Right lobe of liver (tissue), 6 donors: ENCODE results near the gene CXCL10. TPM values are rescaled to one million over a fixed set of nuclear protein-coding genes. Genes with fewer than 3 reads are reported as not detected.

Source experiments
- ATAC-seq, 4 donors: fragments of 200-7000 bp; cut with Tn5 transposase; one replicate each; pipeline ENCODE4 v1.9.1; 2020; ENCODE audit warnings: mild to moderate bottlenecking in 4 of 4, moderate library complexity in 4 of 4
- DNase-seq, 3 donors: peaks; one replicate each; pipeline ENCODE4 v3.0.0-alpha.2; 2020
- H3K27ac ChIP-seq, 3 donors: fragments of 200-600 bp; one replicate each; pipeline ENCODE4 v1.8.0; 2022
- H3K27me3 ChIP-seq, 2 donors: fragments of 200-600 bp; one replicate each; pipeline ENCODE4 v1.8.0; 2022
- H3K36me3 ChIP-seq, 4 donors: fragments of 200-600 bp; sonication (generic) in 1 of 4; one replicate each; pipeline versions ENCODE4 v1.5.1 to v1.8.0; 2017 to 2022; ENCODE audit warnings: control low read depth in 1 of 4
- H3K4me1 ChIP-seq, 4 donors: fragments of 200-600 bp; sonication (generic) in 1 of 4; one replicate each; pipeline versions ENCODE4 v1.5.1 to v1.8.0; 2017 to 2022; ENCODE audit warnings: control low read depth in 1 of 4
- H3K4me3 ChIP-seq, 3 donors: fragments of 200-600 bp; one replicate each; pipeline ENCODE4 v1.8.0; 2022
- H3K9me3 ChIP-seq, 4 donors: fragments of 200-600 bp; sonication (generic) in 1 of 4; one replicate each; pipeline versions ENCODE4 v1.5.1 to v1.8.0; 2017 to 2022; ENCODE audit warnings: control low read depth in 1 of 4
- POLR2A ChIP-seq: fragments of 450-650 bp; IDR thresholded peaks from one replicate; pipeline ENCODE4 v1.6.1; 2017; ENCODE audit warnings: antibody characterized with exemption, mild to moderate bottlenecking
- WGBS: methylation state at CpG from one replicate; pipeline ENCODE4 v1.1.6; 2018; ENCODE audit warnings: low coverage, low lambda C conversion rate; ENCODE audit not compliant: insufficient coverage; ENCODE audit errors: missing lambda C conversion rate; 5-methylcytosine and 5-hydroxymethylcytosine counted together
- intact Hi-C, 2 donors: fragments of 100-400 bp; cut with DNase I; formaldehyde crosslinking; loops; one replicate each; pipeline versions ENCODE4 v1.11.2 to v1.14.1; 2022
- total RNA-seq, 6 experiments: library from RNA; depleted of rRNA in 2 of 6; stranded (reverse); fragments of >200 nt in 2 of 6; fragmentation: NEBNext Ultra II Directional in 3 of 6; extraction: Animal tissue kit (Norgen Biotek cat#: 25700) in 3 of 6; gene quantifications; one replicate each; pipeline versions ENCODE4 v1.1.0 to v1.2.4, GENCODE V29; 2016 to 2023
- TF ChIP-seq, protein P1 (sequence below), 4 donors: fragments of 200-600 bp in 3 of 4; fragments of 450-650 bp in 1 of 4; IDR thresholded peaks; one replicate each; pipeline versions ENCODE4 v1.5.1 to v1.8.0; 2016 to 2022; ENCODE audit warnings: antibody characterized with exemption in 4 of 4, mild to moderate bottlenecking in 2 of 4
- donor health status: DM: no; HTN: yes; CAD: no.
- donor health status: DM: no; HTN: no; CAD: no.
- donor health status: DM: no; HTN: no; CAD: no.
- donor health status: DM: no; HTN: yes; CAD: no.
- donor health status: DM: no; HTN: yes; CAD: no.

CXCL10 gene
- total RNA-seq, 6 experiments from 2014 or later: 0.42 to 7.0 (median 5.4) TPM; not detected in 1

DNA sequence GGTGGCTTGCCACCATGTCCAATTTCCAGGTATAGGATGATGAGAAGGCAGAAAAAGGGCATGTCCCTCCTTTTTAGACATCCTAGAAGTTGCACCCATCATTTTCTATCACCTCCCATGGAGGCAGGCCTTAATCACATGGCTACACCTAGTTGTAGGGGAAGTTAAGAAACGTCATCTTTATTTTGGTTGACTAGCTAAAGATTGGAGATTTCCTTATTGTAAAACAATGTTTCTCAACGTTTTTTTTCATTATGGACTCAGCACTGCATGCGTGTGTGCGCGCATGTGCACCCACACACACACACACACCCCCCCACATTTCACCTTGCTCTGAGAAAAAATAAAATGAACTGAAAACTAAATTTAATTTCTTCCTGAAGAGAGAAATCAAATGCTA is 14.0 kb downstream of the CXCL10 start:
- TF ChIP-seq, protein P1, sequence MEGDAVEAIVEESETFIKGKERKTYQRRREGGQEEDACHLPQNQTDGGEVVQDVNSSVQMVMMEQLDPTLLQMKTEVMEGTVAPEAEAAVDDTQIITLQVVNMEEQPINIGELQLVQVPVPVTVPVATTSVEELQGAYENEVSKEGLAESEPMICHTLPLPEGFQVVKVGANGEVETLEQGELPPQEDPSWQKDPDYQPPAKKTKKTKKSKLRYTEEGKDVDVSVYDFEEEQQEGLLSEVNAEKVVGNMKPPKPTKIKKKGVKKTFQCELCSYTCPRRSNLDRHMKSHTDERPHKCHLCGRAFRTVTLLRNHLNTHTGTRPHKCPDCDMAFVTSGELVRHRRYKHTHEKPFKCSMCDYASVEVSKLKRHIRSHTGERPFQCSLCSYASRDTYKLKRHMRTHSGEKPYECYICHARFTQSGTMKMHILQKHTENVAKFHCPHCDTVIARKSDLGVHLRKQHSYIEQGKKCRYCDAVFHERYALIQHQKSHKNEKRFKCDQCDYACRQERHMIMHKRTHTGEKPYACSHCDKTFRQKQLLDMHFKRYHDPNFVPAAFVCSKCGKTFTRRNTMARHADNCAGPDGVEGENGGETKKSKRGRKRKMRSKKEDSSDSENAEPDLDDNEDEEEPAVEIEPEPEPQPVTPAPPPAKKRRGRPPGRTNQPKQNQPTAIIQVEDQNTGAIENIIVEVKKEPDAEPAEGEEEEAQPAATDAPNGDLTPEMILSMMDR (IDR thresholded peaks at IDR 0.05): no peak
- TF ChIP-seq POLR2A: no peak
- WGBS: 86% methylated on average over 5 of the region's 5 CpGs
- intact Hi-C loops: no loop called here

DNA sequence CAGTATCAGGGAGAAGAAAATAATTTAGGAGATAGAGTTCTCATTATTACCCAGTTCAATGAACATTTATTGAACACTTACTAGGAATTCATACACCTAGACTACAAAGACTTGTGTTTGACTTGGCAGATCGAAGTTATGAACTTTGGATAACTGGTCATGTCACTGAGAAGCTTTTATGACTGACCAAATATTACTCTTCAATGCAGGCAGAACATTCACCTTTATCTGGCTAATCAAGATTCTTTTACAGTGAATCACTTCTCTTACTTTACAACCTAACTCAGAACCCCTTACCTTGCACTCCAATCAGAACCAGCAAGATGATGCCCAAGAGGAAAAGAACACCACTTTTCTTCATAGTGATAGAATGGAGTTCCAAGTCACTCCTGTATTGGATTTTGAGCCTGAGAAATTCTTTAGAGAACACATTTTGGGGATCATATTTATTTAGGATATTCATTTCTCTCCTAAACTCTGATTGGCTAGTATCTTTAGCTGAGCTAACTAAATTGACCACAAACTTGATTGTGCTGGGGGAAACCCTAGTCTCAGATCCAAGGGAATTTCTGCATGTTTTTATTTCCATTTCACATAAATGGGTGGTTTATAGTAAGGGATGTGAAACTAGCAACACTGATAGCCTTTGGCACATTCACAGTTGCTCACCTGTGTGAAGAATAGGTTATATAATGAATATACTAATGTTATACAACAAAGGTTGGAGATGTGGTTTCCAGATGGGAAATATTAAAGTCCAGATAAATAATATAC is 16.0 kb downstream of the CXCL10 start, which contains the start of gene CXCL9:
TSS of gene CXCL9 (minus strand) at position 421 of the 774 bp plus-strand sequence. CDS start at position 361, 60 bp downstream.
- DNase-seq (no peak), ATAC-seq (peak; percentile 73 to 92 (median 83))
- Histone ChIP-seq H3K27me3 (no peaks in the 10 kb centered on the region), H3K36me3 (no peaks in the 10 kb centered on the region), H3K27ac (no peak within 1 kb of the TSS), H3K9me3 (no peaks in the 10 kb centered on the region), H3K4me1 (peaks cover 0 to 15% (median 6%) of the 10 kb centered on the region in 4 donors), H3K4me3 (no peak within 1 kb of the TSS)
- no peak for TF ChIP-seq POLR2A
- TF ChIP-seq, protein P1 (IDR thresholded peaks at IDR 0.05): no peak
- intact Hi-C loops: no loop called here
- WGBS: 22% methylated on average over 1 of the region's 1 CpG

More for the DNA sequence above, 14.0 kb downstream of the CXCL10 start:
- Histone ChIP-seq H3K27me3 (no peaks in the 10 kb centered on the region), H3K36me3 (no peaks in the 10 kb centered on the region), H3K4me3 (no peak overlapping the region), H3K4me1 (peaks cover 0 to 33% (median 12%) of the 10 kb centered on the region in 4 donors), H3K9me3 (peaks cover 0 to 2% (median 0%) of the 10 kb centered on the region in 4 donors), H3K27ac (no peak overlapping the region)
- DNase-seq (no peak), ATAC-seq (no peak)

DNA sequence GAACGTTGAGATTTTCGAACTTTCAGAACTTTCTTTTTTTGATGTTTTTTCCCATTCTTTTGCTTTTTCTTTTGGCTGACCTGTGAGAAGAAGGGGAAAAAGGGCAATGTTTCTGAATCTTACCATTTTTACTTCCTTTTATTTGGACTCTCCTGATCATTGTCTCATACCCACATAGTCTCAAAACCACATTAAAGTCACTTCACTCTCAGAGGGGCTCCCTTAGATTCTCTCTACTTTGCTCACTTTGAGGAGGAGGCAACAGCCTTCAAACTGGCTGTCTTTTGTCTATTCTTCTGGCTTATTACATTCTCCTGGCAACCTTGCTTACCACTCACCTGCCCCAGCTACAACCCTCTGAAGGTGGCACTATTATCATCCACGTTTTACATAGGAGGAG is 19.7 kb downstream of the CXCL10 start:
- Histone ChIP-seq H3K9me3 (no peaks in the 10 kb centered on the region), H3K27ac (no peak overlapping the region), H3K27me3 (no peaks in the 10 kb centered on the region), H3K36me3 (no peaks in the 10 kb centered on the region), H3K4me1 (peaks cover 0 to 15% (median 6%) of the 10 kb centered on the region in 4 donors), H3K4me3 (no peak overlapping the region)
- no peak for DNase-seq
- 100% methylated on average over 3 of the region's 3 CpGs for WGBS
- intact Hi-C loops: loop anchor here in 1 of 2 donors (5.0 kb wide), 1 partner anchor 64 kb away; no protein-coding TSS in a partner anchor
- no peak for ATAC-seq
- TF ChIP-seq, protein P1 (IDR thresholded peaks at IDR 0.05): no peak
- TF ChIP-seq POLR2A: no peak

DNA sequence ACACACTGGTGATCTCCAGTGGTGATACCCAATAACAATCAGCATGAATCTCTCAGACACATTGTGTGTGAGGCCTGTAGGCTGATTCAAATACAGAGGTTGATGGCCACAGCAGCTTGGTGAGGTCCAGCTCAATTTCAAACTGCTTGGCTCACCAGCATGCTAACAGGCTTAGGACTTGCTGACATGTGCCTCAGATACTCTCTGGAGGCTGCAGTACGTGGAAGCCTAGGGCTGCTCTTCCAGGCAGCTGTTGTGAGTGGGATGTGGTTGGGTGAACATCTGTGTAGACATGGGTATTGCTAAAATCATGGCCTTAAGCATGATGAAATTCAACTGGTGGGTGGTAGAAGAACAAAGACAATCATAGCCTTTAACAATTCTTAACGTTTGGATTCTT is 20.3 kb downstream of the CXCL10 start:
- DNase-seq (no peak), ATAC-seq (no peak)
- Histone ChIP-seq H3K9me3 (no peaks in the 10 kb centered on the region), H3K4me1 (peaks cover 0 to 15% (median 6%) of the 10 kb centered on the region in 4 donors), H3K27me3 (no peaks in the 10 kb centered on the region), H3K27ac (no peak overlapping the region), H3K36me3 (no peaks in the 10 kb centered on the region), H3K4me3 (no peak overlapping the region)
- intact Hi-C loops: loop anchor here in 1 of 2 donors (5.0 kb wide), 1 partner anchor 64 kb away; no protein-coding TSS in a partner anchor
- 39% methylated on average over 2 of the region's 2 CpGs for WGBS
- no peak for TF ChIP-seq POLR2A
- TF ChIP-seq, protein P1 (IDR thresholded peaks at IDR 0.05): no peak
